GM12878 (cell line): ENCODE measurements around the gene PMEL. TPM values are rescaled to one million over a fixed set of nuclear protein-coding genes. Genes with fewer than 3 reads are reported as not detected.
A peak's percentile ranks its signal among the peaks of the same experiment; 100 is the strongest.

Experiments
- ATF7 ChIP-seq: fragments of 450-650 bp; IDR thresholded peaks from 2 replicates; pipeline ENCODE4 v1.6.1; 2016; ENCODE audit warnings: low read depth, mild to moderate bottlenecking
- BACH1 ChIP-seq: fragments of 450-650 bp; IDR thresholded peaks from 2 replicates; pipeline ENCODE4 v1.6.1; 2017; ENCODE audit warnings: mild to moderate bottlenecking, borderline replicate concordance
- CBFB ChIP-seq: IDR thresholded peaks from 2 replicates; pipeline ENCODE4 v1.6.1; 2016; ENCODE audit warnings: antibody characterized with exemption, low read depth
- CBX3 ChIP-seq: fragments of 200-600 bp; sonication (generic); IDR thresholded peaks from 2 replicates; pipeline ENCODE4 v1.6.1; 2016; ENCODE audit warnings: low read depth, borderline replicate concordance
- DPF2 ChIP-seq: fragments of 450-650 bp; IDR thresholded peaks from 2 replicates; pipeline ENCODE4 v1.6.1; 2017; ENCODE audit warnings: mild to moderate bottlenecking
- EP300 ChIP-seq, 2 experiments: fragments of 150-350 bp in 1 of 2; IDR thresholded peaks; 2 replicates each; pipeline ENCODE4 v1.6.1; 2011 to 2012; ENCODE audit warnings: low read depth in 2 of 2, low read length in 2 of 2, borderline replicate concordance in 1 of 2, improper control_type of control experiment in 1 of 2, inconsistent platforms in 1 of 2; ENCODE audit not compliant: control insufficient read depth in 1 of 2
- ETV6 ChIP-seq, 2 experiments: fragments of 450-650 bp in 1 of 2; IDR thresholded peaks in 1 of 2; conservative IDR thresholded peaks in 1 of 2; 2 replicates each; pipeline ENCODE4 v1.6.1; 2014; ENCODE audit warnings: antibody characterized with exemption in 1 of 2, borderline replicate concordance in 1 of 2, low read depth in 1 of 2, mild to moderate bottlenecking in 1 of 2, moderate library complexity in 1 of 2
- HCFC1 ChIP-seq: fragments of 150-350 bp; IDR thresholded peaks from 2 replicates; pipeline ENCODE4 v1.6.1; 2014; ENCODE audit warnings: low read length
- HDGF ChIP-seq: fragments of 450-650 bp; IDR thresholded peaks from 2 replicates; pipeline ENCODE4 v1.6.1; 2016; ENCODE audit warnings: antibody characterized with exemption
- IKZF1 ChIP-seq: fragments of 450-650 bp; conservative IDR thresholded peaks from 2 replicates; pipeline ENCODE4 v1.6.1; 2017; ENCODE audit warnings: antibody characterized with exemption, mild to moderate bottlenecking
- IKZF2 ChIP-seq, 2 experiments: fragments of 450-650 bp; IDR thresholded peaks; 2 replicates each; pipeline ENCODE4 v1.6.1; 2017; ENCODE audit warnings: mild to moderate bottlenecking in 2 of 2, moderate library complexity in 2 of 2
- KAT2A ChIP-seq: conservative IDR thresholded peaks from 2 replicates; pipeline ENCODE4 v1.6.1; 2011; ENCODE audit warnings: low read depth, low read length; ENCODE audit not compliant: control insufficient read depth
- MTA2 ChIP-seq: fragments of 450-650 bp; IDR thresholded peaks from 2 replicates; pipeline ENCODE4 v1.6.1; 2016; ENCODE audit warnings: low read depth, mild to moderate bottlenecking, moderate library complexity
- MXI1 ChIP-seq: fragments of 150-350 bp; IDR thresholded peaks from 2 replicates; pipeline ENCODE4 v1.6.1; 2011; ENCODE audit warnings: low read depth, mild to moderate bottlenecking, inconsistent platforms, low read length, improper control_type of control experiment
- PML ChIP-seq: IDR thresholded peaks from 2 replicates; pipeline ENCODE4 v1.6.1; 2012; ENCODE audit warnings: low read length, inconsistent platforms
- POLR2A ChIP-seq: IDR thresholded peaks from 2 replicates; pipeline ENCODE4 v1.6.1; 2011; ENCODE audit warnings: low read depth, mild to moderate bottlenecking, low read length
- RELA ChIP-seq: fragments of 450-650 bp; IDR thresholded peaks from 2 replicates; pipeline ENCODE4 v1.8.0; 2014; ENCODE audit warnings: borderline replicate concordance; ENCODE audit not compliant: partially characterized antibody
- SMARCA5 ChIP-seq: fragments of 450-650 bp; IDR thresholded peaks from 2 replicates; pipeline ENCODE4 v1.6.1; 2017; ENCODE audit warnings: mild to moderate bottlenecking
- STAT3 ChIP-seq: IDR thresholded peaks from 2 replicates; pipeline ENCODE4 v1.6.1; 2011; ENCODE audit warnings: low read depth, low read length, improper control_type of control experiment
- ZBED1 ChIP-seq: IDR thresholded peaks from 2 replicates; pipeline ENCODE4 v1.6.1; 2016; ENCODE audit warnings: borderline replicate concordance
- ZNF622 ChIP-seq: fragments of 450-650 bp; IDR thresholded peaks from 2 replicates; pipeline ENCODE4 v1.6.1; 2017; ENCODE audit warnings: mild to moderate bottlenecking, inconsistent platforms
- ZSCAN29 ChIP-seq: fragments of 450-650 bp; IDR thresholded peaks from 2 replicates; pipeline ENCODE4 v1.6.1; 2017; ENCODE audit warnings: mild to moderate bottlenecking, moderate library complexity
- polyA plus RNA-seq, 11 experiments: library from polyadenylated mRNA; depleted of rRNA in 4 of 11; unstranded in 6 of 11; stranded (reverse) in 5 of 11; fragments of >200 nt; fragmentation: Nextera tagmentation in 4 of 11; fragmentation: Illumina TruSeq in 1 of 11; extraction: Ambion mirVana in 4 of 11; extraction: Trizol in 1 of 11; gene quantifications; 1 replicate in 1 of 11; 2 replicates in 10 of 11; pipeline versions ENCODE4 v1.2.1 to v1.2.3, GENCODE V29; 2011 to 2016; ENCODE audit warnings: inconsistent platforms in 2 of 11, missing spikeins in 2 of 11, low read depth in 1 of 11
- total RNA-seq, 4 experiments: library from RNA; depleted of rRNA in 3 of 4; stranded (reverse); fragments of >200 nt in 3 of 4; fragmentation: Illumina TruSeq in 1 of 4; extraction: Trizol in 1 of 4; gene quantifications; 2 replicates each; pipeline versions ENCODE4 v1.2.1 to v1.2.3, GENCODE V29; 2013 to 2021
- TF ChIP-seq, protein P1 (sequence below): fragments of 450-650 bp; IDR thresholded peaks from 2 replicates; pipeline ENCODE4 v1.6.1; 2016; ENCODE audit warnings: mild to moderate bottlenecking
- TF ChIP-seq, protein P2 (sequence below): fragments of 450-650 bp; IDR thresholded peaks from 2 replicates; pipeline ENCODE4 v1.6.1; 2017; ENCODE audit warnings: mild to moderate bottlenecking, moderate library complexity
- TF ChIP-seq, protein P3 (sequence below): fragments of 450-650 bp; conservative IDR thresholded peaks from 2 replicates; pipeline ENCODE4 v1.6.1; 2017; ENCODE audit warnings: mild to moderate bottlenecking, moderate library complexity

The PMEL gene
- total and polyA plus RNA-seq, 10 of the 15 experiments (the other 5 are each of a cell fraction or from before 2014, with no cell fraction given) = 0.32 to 1.6 (median 0.56) TPM

DNA sequence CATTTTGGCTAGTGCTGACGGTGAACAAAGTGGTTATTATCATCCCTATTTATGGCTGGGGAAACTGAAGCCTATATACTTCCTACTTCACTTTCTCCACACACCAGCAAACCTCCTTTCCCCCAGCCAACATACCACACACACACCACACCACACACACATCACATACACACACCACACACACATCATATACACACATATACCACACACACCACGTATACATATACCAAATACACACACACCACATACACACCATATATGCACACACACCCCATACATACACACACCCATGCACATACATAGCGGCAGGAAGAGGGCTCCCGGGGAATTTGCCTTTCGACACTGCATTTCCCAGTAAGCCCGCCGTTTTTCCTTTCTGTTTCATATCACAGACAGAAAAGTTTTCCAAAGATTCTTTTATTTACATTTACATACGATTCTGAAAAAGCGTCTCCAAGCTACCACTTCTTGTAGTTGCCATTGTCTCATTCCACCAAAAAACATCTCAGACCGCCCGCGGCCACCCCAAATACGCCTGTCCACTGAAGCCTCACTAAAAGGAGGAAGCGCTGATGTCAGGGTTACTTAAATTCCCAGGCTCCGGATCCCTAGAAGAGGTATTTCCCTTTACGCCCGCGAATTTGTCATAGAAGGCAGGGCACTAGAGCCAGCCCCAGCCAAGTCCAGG is 7.2 kb upstream of the PMEL start (continued):
- TF ChIP-seq, protein P1, sequence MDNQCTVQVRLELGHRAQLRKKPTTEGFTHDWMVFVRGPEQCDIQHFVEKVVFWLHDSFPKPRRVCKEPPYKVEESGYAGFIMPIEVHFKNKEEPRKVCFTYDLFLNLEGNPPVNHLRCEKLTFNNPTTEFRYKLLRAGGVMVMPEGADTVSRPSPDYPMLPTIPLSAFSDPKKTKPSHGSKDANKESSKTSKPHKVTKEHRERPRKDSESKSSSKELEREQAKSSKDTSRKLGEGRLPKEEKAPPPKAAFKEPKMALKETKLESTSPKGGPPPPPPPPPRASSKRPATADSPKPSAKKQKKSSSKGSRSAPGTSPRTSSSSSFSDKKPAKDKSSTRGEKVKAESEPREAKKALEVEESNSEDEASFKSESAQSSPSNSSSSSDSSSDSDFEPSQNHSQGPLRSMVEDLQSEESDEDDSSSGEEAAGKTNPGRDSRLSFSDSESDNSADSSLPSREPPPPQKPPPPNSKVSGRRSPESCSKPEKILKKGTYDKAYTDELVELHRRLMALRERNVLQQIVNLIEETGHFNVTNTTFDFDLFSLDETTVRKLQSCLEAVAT = peak; percentile 95
- TF ChIP-seq, protein P2, sequence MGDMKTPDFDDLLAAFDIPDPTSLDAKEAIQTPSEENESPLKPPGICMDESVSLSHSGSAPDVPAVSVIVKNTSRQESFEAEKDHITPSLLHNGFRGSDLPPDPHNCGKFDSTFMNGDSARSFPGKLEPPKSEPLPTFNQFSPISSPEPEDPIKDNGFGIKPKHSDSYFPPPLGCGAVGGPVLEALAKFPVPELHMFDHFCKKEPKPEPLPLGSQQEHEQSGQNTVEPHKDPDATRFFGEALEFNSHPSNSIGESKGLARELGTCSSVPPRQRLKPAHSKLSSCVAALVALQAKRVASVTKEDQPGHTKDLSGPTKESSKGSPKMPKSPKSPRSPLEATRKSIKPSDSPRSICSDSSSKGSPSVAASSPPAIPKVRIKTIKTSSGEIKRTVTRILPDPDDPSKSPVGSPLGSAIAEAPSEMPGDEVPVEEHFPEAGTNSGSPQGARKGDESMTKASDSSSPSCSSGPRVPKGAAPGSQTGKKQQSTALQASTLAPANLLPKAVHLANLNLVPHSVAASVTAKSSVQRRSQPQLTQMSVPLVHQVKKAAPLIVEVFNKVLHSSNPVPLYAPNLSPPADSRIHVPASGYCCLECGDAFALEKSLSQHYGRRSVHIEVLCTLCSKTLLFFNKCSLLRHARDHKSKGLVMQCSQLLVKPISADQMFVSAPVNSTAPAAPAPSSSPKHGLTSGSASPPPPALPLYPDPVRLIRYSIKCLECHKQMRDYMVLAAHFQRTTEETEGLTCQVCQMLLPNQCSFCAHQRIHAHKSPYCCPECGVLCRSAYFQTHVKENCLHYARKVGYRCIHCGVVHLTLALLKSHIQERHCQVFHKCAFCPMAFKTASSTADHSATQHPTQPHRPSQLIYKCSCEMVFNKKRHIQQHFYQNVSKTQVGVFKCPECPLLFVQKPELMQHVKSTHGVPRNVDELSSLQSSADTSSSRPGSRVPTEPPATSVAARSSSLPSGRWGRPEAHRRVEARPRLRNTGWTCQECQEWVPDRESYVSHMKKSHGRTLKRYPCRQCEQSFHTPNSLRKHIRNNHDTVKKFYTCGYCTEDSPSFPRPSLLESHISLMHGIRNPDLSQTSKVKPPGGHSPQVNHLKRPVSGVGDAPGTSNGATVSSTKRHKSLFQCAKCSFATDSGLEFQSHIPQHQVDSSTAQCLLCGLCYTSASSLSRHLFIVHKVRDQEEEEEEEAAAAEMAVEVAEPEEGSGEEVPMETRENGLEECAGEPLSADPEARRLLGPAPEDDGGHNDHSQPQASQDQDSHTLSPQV = no peak
- peak; percentile 82 to 86 for TF ChIP-seq IKZF2 (IDR thresholded peaks at IDR 0.05)
- no peak; the same call in 1 of the 2 replicates for TF ChIP-seq HCFC1
- no peak for TF ChIP-seq ZSCAN29
- 0 out of 4 replicates have a peak, but pooled peaks of 1 of the 2 experiments have one; percentile 32 for TF ChIP-seq ETV6 (conservative IDR thresholded peaks at IDR 0.05 in 1 of 2, IDR thresholded peaks at IDR 0.05 in 1 of 2; ENCODE audit: borderline replicate concordance in 1 of 2, low read depth in 1 of 2)
- 0 out of 4 replicates have a peak, but pooled peaks of 1 of the 2 experiments have one; percentile 18 for TF ChIP-seq EP300 (IDR thresholded peaks at IDR 0.05; ENCODE audit: borderline replicate concordance in 1 of 2, control insufficient read depth in 1 of 2, low read depth in 2 of 2, low read length in 2 of 2)
- TF ChIP-seq ZBED1 = no peak
- TF ChIP-seq, protein P3, sequence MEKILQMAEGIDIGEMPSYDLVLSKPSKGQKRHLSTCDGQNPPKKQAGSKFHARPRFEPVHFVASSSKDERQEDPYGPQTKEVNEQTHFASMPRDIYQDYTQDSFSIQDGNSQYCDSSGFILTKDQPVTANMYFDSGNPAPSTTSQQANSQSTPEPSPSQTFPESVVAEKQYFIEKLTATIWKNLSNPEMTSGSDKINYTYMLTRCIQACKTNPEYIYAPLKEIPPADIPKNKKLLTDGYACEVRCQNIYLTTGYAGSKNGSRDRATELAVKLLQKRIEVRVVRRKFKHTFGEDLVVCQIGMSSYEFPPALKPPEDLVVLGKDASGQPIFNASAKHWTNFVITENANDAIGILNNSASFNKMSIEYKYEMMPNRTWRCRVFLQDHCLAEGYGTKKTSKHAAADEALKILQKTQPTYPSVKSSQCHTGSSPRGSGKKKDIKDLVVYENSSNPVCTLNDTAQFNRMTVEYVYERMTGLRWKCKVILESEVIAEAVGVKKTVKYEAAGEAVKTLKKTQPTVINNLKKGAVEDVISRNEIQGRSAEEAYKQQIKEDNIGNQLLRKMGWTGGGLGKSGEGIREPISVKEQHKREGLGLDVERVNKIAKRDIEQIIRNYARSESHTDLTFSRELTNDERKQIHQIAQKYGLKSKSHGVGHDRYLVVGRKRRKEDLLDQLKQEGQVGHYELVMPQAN = 0 out of 2 replicates have a peak, but pooled peaks have one; percentile 43
- TF ChIP-seq IKZF1 = peak; percentile 69; the same call in 1 of the 2 replicates
- no peak for TF ChIP-seq CBX3
- no peak for TF ChIP-seq DPF2
- TF ChIP-seq CBFB = no peak
- no peak for TF ChIP-seq RELA
- TF ChIP-seq ATF7 = no peak
- TF ChIP-seq BACH1 = 0 out of 2 replicates have a peak, but pooled peaks have one; percentile 23
- peak; percentile 99 for TF ChIP-seq HDGF
- TF ChIP-seq STAT3 = no peak
- no peak for TF ChIP-seq POLR2A
- TF ChIP-seq MTA2 = peak; percentile 23; the same call in 1 of the 2 replicates
- no peak for TF ChIP-seq PML
- TF ChIP-seq ZNF622 = no peak
- TF ChIP-seq MXI1 = 0 out of 2 replicates have a peak, but pooled peaks have one; percentile 19
- no peak for TF ChIP-seq KAT2A
- no peak for TF ChIP-seq SMARCA5
